ENCODE results near the gene MRFAP1L1.
A peak's percentile ranks its signal among the peaks of the same experiment; 100 is the strongest.

Gene MRFAP1L1

DNA sequence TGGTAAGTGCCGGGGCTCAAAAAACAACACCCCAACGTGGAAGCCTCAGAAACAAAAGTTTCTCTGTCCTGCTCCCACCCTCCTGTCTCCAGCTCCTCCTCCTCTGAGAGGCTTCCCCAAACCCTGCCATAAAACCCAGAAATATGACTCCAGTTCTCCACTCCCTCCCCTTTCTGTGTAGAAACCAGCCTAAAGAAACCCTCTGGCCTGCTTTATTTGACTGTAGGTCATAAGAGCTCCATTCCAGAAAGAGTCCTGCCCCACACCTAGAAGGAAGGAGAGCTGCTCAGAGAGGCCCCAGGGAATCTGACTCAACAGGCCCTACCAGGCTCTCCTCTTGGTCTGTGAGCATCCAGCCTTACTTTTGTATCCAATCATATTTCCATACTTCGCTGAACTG lies 16.9 kb downstream of the MRFAP1L1 start:
- TF ChIP-seq POLR2AphosphoS5 (IDR thresholded peaks at IDR 0.05; ENCODE audit: low read depth, low read length) = no peak
- TF ChIP-seq PAX5 (IDR thresholded peaks at IDR 0.05; ENCODE audit: insufficient read depth, low read length, severe bottlenecking) = no peak
- TF ChIP-seq SPI1 (IDR thresholded peaks at IDR 0.05; ENCODE audit: low read depth, low read length) = no peak
- TF ChIP-seq TAF1 (IDR thresholded peaks at IDR 0.05; ENCODE audit: low read depth, low read length) = no peak
- no peak for TF ChIP-seq POLR2A (IDR thresholded peaks at IDR 0.05; ENCODE audit: low read depth, low read length)
- TF ChIP-seq POU2F2 (IDR thresholded peaks at IDR 0.05; ENCODE audit: low read depth, low read length) = no peak
- FAIRE-seq (no peak), DNase-seq (ENCODE audit: insufficient read length, low spot score) (no peak)

DNA sequence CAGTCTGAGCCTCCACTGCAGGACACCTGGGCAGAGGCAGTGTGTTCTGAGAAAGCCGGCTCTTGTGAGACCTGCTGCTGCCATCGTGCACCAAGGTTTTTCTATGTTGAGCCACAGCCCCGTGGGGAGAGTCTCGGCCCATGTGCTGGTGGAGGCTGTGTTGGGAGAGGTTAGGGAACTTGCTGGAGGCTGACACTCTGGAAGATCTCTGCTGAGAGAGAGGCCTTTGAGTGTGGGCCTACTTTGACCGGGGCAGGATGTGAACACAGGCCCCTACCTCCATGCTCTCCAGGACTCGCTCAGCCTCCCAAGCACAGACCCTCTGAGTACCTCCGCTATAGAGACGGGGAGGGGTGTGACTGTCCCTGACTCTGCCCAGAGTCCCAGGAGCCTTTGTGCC lies 17.3 kb downstream of the MRFAP1L1 start:
- no peak for TF ChIP-seq PAX5 (IDR thresholded peaks at IDR 0.05; ENCODE audit: insufficient read depth, low read length, severe bottlenecking)
- FAIRE-seq = no peak

DNA sequence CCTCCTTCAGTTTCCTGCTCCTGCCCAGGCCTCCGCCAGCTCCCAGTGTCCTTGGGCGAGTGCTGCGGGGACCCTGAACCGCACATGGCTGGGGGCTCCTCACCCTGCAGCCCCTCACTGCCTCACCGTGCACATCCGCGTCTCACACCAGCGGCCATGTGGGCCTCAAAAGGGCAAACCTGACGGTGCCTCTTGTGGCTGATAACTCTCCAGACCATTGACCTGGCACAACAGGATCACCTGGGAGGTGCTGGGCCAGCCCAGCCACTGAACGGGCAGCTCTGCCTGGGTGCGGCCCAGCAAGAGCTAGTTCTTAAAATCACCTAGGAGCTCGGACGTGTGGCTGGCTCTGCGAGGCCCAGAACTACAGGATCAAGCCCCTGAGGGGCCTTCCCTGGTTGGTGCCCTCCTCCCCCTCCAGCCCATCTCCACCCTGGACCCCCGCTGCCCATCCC lies 20.1 kb downstream of the MRFAP1L1 start:
- no peak for FAIRE-seq
- no peak for DNase-seq (ENCODE audit: insufficient read length, low spot score)

More for the DNA sequence above, 17.3 kb downstream of the MRFAP1L1 start:
- DNase-seq (ENCODE audit: insufficient read length, low spot score) = no peak

GRCh38 chr4:6688879-6689505 lies 20.7 kb downstream of the MRFAP1L1 start:
- peak; percentile 59 for DNase-seq (ENCODE audit: insufficient read length, low spot score)
- TF ChIP-seq POLR2A (IDR thresholded peaks at IDR 0.05; ENCODE audit: low read depth, low read length) (no peak), POU2F2 (IDR thresholded peaks at IDR 0.05; ENCODE audit: low read depth, low read length) (no peak), TAF1 (IDR thresholded peaks at IDR 0.05; ENCODE audit: low read depth, low read length) (no peak), PAX5 (IDR thresholded peaks at IDR 0.05; ENCODE audit: insufficient read depth, low read length, severe bottlenecking) (no peak), SPI1 (IDR thresholded peaks at IDR 0.05; ENCODE audit: low read depth, low read length) (no peak), POLR2AphosphoS5 (IDR thresholded peaks at IDR 0.05; ENCODE audit: low read depth, low read length) (no peak)
- peak; percentile 13 for FAIRE-seq

More for the DNA sequence above, 20.1 kb downstream of the MRFAP1L1 start:
- no peak for TF ChIP-seq POLR2AphosphoS5 (IDR thresholded peaks at IDR 0.05; ENCODE audit: low read depth, low read length)
- no peak for TF ChIP-seq TAF1 (IDR thresholded peaks at IDR 0.05; ENCODE audit: low read depth, low read length)
- no peak for TF ChIP-seq SPI1 (IDR thresholded peaks at IDR 0.05; ENCODE audit: low read depth, low read length)
- no peak for TF ChIP-seq PAX5 (IDR thresholded peaks at IDR 0.05; ENCODE audit: insufficient read depth, low read length, severe bottlenecking)
- TF ChIP-seq POU2F2 (IDR thresholded peaks at IDR 0.05; ENCODE audit: low read depth, low read length) = no peak
- no peak for TF ChIP-seq POLR2A (IDR thresholded peaks at IDR 0.05; ENCODE audit: low read depth, low read length)

GRCh38 chr4:6687947-6688878 lies 21.5 kb downstream of the MRFAP1L1 start:
- FAIRE-seq = no peak
- DNase-seq (ENCODE audit: insufficient read length, low spot score) = no peak
- TF ChIP-seq TAF1 (IDR thresholded peaks at IDR 0.05; ENCODE audit: low read depth, low read length) (no peak), PAX5 (IDR thresholded peaks at IDR 0.05; ENCODE audit: insufficient read depth, low read length, severe bottlenecking) (no peak), SPI1 (IDR thresholded peaks at IDR 0.05; ENCODE audit: low read depth, low read length) (no peak), POU2F2 (IDR thresholded peaks at IDR 0.05; ENCODE audit: low read depth, low read length) (no peak), POLR2A (IDR thresholded peaks at IDR 0.05; ENCODE audit: low read depth, low read length) (no peak), POLR2AphosphoS5 (IDR thresholded peaks at IDR 0.05; ENCODE audit: low read depth, low read length) (no peak)

DNA sequence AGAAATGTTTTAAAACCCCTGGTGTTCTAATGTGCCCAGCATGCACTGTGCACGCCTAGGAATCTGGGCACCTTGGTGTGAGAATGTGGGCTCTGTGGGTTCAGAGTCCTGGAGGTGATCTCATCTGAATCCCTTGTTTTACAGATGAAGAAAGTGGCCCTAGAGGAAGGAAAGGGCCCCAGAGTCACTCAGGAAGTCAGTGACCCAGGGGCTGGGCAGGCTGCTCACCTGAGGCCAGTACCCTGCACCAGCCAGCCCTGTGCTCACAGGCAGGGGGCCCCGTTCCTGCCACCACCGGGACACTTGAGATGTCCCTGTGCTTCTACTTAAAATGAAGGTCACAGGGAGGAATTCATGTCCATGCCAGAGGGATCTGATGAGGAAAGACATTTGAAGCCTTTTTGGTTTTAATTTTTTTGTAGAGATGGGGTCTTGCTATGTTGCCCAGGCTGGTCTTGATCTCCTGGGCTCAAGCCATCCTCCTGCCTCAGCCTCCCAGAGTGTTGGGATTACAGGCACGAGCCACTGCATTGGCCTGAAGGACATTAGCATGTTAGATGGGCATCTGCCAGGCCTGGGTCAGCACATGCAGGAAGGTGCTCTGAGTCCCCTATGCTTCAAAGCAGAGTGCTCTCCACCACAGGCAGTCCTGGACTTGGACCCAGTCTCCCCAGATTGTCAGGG lies 23.4 kb downstream of the MRFAP1L1 start:
- no peak for TF ChIP-seq POU2F2 (IDR thresholded peaks at IDR 0.05; ENCODE audit: low read depth, low read length)
- TF ChIP-seq SPI1 (IDR thresholded peaks at IDR 0.05; ENCODE audit: low read depth, low read length) = no peak
- no peak for TF ChIP-seq TAF1 (IDR thresholded peaks at IDR 0.05; ENCODE audit: low read depth, low read length)
- no peak for TF ChIP-seq POLR2A (IDR thresholded peaks at IDR 0.05; ENCODE audit: low read depth, low read length)
- TF ChIP-seq POLR2AphosphoS5 (IDR thresholded peaks at IDR 0.05; ENCODE audit: low read depth, low read length) = no peak
- DNase-seq (ENCODE audit: insufficient read length, low spot score) (no peak), FAIRE-seq (no peak)

DNA sequence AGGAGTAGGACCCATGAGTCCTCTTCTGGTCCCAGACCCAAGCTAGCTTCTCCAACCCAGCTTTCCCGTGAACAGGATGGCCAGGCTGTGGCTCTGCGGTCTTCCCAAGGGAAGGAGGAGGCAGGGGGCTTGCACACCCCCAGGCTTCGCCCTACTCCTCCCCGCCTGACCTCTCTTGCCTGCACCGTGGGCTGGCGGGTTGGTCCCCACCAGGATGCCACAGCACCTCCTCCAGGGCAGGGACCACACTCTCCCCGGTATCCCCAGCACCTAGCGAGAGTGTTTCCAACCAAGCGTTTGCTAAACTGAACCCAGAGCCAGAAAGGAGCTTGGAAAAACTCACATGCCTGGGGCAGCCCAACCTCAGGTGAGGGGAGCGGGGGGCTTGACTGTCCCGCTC lies 25.0 kb downstream of the MRFAP1L1 start:
- no peak for DNase-seq (ENCODE audit: insufficient read length, low spot score)
- FAIRE-seq = no peak
- TF ChIP-seq SPI1 (IDR thresholded peaks at IDR 0.05; ENCODE audit: low read depth, low read length) = no peak

DNA sequence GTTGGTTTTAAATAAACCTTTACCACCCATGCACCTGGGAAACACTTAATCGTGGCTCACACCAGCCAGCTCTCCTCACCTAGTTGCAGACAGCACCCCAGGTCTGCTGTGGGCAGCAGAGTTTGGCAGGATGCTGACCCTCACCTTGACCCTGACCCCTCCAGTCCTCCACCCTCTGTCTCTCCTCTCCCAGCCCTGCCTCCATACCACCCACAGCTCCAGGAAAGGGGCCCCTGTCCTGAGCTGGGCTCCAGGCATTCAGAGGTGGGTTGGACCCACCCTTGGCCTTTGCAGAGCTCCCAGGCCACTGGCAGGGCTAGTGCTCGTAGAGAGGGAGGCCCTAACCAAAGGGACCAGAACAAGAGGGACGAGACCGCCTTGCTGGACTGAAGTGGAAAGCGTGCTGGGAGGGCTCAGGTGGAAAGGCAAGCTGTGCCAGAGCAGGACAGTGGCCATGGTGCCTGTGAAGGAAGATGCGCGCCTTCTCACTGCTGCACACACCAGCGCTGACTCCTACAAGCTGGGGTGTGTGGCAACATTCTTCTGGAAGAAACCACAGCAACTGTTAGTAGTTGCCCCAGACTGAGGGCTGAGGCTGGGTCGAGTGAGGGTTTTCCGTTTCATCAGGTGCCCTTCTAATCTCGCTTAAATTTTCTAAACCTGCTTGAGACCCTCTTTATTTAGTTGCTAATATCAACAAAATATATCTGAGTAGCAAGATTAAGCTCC lies 26.6 kb downstream of the MRFAP1L1 start:
- TF ChIP-seq TAF1 (IDR thresholded peaks at IDR 0.05; ENCODE audit: low read depth, low read length) (no peak), POLR2AphosphoS5 (IDR thresholded peaks at IDR 0.05; ENCODE audit: low read depth, low read length) (no peak), POU2F2 (IDR thresholded peaks at IDR 0.05; ENCODE audit: low read depth, low read length) (no peak), POLR2A (IDR thresholded peaks at IDR 0.05; ENCODE audit: low read depth, low read length) (no peak), PAX5 (IDR thresholded peaks at IDR 0.05; ENCODE audit: insufficient read depth, low read length, severe bottlenecking) (no peak), SPI1 (IDR thresholded peaks at IDR 0.05; ENCODE audit: low read depth, low read length) (no peak)

GRCh38 chr4:6681191-6681590 lies 28.5 kb downstream of the MRFAP1L1 start:
- FAIRE-seq = no peak
- DNase-seq (ENCODE audit: insufficient read length, low spot score) = no peak
- no peak for TF ChIP-seq POLR2A (IDR thresholded peaks at IDR 0.05; ENCODE audit: low read depth, low read length)
- no peak for TF ChIP-seq SPI1 (IDR thresholded peaks at IDR 0.05; ENCODE audit: low read depth, low read length)
- no peak for TF ChIP-seq POLR2AphosphoS5 (IDR thresholded peaks at IDR 0.05; ENCODE audit: low read depth, low read length)
- TF ChIP-seq POU2F2 (IDR thresholded peaks at IDR 0.05; ENCODE audit: low read depth, low read length) = no peak
- TF ChIP-seq TAF1 (IDR thresholded peaks at IDR 0.05; ENCODE audit: low read depth, low read length) = no peak
- TF ChIP-seq PAX5 (IDR thresholded peaks at IDR 0.05; ENCODE audit: insufficient read depth, low read length, severe bottlenecking) = no peak

More for the DNA sequence above, 26.6 kb downstream of the MRFAP1L1 start:
- DNase-seq (ENCODE audit: insufficient read length, low spot score) = no peak
- no peak for FAIRE-seq
